ENCODE data around the gene MRPS7. TPM values are rescaled to one million over a fixed set of nuclear protein-coding genes. Genes with fewer than 3 reads are reported as not detected.

Gene MRPS7
- total and polyA plus RNA-seq, 9 of the 15 experiments (the other 6 are each of a cell fraction or from before 2014, with no cell fraction given): 107 to 244 (median 132) TPM

GRCh38 chr17:75289115-75289831, 27.6 kb downstream of the MRPS7 start, which contains the start of gene SLC25A19 (continued):
- TF ChIP-seq MECOM (CRISPR knock-in tag; IDR thresholded peaks at IDR 0.05): no peak
- TF ChIP-seq ZNF57 (CRISPR knock-in tag; IDR thresholded peaks at IDR 0.05): 0 out of 2 replicates have a peak, but pooled peaks have one; percentile 26
- TF ChIP-seq HIVEP1 (CRISPR knock-in tag; IDR thresholded peaks at IDR 0.05): no peak
- TF ChIP-seq, protein P1, sequence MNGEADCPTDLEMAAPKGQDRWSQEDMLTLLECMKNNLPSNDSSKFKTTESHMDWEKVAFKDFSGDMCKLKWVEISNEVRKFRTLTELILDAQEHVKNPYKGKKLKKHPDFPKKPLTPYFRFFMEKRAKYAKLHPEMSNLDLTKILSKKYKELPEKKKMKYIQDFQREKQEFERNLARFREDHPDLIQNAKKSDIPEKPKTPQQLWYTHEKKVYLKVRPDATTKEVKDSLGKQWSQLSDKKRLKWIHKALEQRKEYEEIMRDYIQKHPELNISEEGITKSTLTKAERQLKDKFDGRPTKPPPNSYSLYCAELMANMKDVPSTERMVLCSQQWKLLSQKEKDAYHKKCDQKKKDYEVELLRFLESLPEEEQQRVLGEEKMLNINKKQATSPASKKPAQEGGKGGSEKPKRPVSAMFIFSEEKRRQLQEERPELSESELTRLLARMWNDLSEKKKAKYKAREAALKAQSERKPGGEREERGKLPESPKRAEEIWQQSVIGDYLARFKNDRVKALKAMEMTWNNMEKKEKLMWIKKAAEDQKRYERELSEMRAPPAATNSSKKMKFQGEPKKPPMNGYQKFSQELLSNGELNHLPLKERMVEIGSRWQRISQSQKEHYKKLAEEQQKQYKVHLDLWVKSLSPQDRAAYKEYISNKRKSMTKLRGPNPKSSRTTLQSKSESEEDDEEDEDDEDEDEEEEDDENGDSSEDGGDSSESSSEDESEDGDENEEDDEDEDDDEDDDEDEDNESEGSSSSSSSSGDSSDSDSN (IDR thresholded peaks at IDR 0.05; ENCODE audit: borderline replicate concordance in 1 of 2, low read depth in 2 of 2, low read length in 2 of 2): 0 out of 4 replicates have a peak, but pooled peaks of 1 of the 2 experiments have one; percentile 20
- peak; percentile 62 for TF ChIP-seq RFX1 (IDR thresholded peaks at IDR 0.05)
- TF ChIP-seq SIRT6 (IDR thresholded peaks at IDR 0.05; ENCODE audit: low read depth, low read length): no peak
- no peak for TF ChIP-seq ZNF445 (CRISPR knock-in tag; IDR thresholded peaks at IDR 0.05; ENCODE audit: low read depth)
- TF ChIP-seq, protein P2, sequence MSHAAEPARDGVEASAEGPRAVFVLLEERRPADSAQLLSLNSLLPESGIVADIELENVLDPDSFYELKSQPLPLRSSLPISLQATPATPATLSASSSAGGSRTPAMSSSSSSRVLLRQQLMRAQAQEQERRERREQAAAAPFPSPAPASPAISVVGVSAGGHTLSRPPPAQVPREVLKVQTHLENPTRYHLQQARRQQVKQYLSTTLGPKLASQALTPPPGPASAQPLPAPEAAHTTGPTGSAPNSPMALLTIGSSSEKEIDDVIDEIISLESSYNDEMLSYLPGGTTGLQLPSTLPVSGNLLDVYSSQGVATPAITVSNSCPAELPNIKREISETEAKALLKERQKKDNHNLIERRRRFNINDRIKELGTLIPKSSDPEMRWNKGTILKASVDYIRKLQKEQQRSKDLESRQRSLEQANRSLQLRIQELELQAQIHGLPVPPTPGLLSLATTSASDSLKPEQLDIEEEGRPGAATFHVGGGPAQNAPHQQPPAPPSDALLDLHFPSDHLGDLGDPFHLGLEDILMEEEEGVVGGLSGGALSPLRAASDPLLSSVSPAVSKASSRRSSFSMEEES (CRISPR knock-in tag; IDR thresholded peaks at IDR 0.05): no peak
- peak; percentile 80 for TF ChIP-seq NFYB (IDR thresholded peaks at IDR 0.05; ENCODE audit: extremely low read depth, insufficient read length)
- TF ChIP-seq XRCC5 (IDR thresholded peaks at IDR 0.05; ENCODE audit: low read depth, low read length): peak; percentile 78; the same call in 1 of the 2 replicates
- no peak for TF ChIP-seq SMARCB1 (IDR thresholded peaks at IDR 0.05; ENCODE audit: insufficient read length, low read depth)
- TF ChIP-seq ZNF277 (CRISPR knock-in tag; IDR thresholded peaks at IDR 0.05; ENCODE audit: borderline replicate concordance): no peak
- TF ChIP-seq MTF1 (CRISPR knock-in tag; IDR thresholded peaks at IDR 0.05; ENCODE audit: borderline replicate concordance): no peak
- no peak for TF ChIP-seq MEF2A (IDR thresholded peaks at IDR 0.05; ENCODE audit: control insufficient read depth, low read depth, low read length)
- TF ChIP-seq SMARCA4 (IDR thresholded peaks at IDR 0.05): no peak
- peak; percentile 93 for TF ChIP-seq ASH1L (IDR thresholded peaks at IDR 0.05; ENCODE audit: borderline replicate concordance, low read depth, partially characterized antibody)
- TF ChIP-seq RBFOX2 (IDR thresholded peaks at IDR 0.05; ENCODE audit: low read depth, low read length): peak; percentile 97
- no peak for TF ChIP-seq ATF4 (CRISPR knock-in tag; IDR thresholded peaks at IDR 0.05)
- TF ChIP-seq SMARCE1 (IDR thresholded peaks at IDR 0.05): no peak; the same call in 1 of the 2 replicates

Data from K562 (cell line).